ENCODE measurements around the gene EXOC1. TPM values are rescaled to one million over a fixed set of nuclear protein-coding genes. Genes with fewer than 3 reads are reported as not detected.

EXOC1 gene
- total RNA-seq, 1 experiment from 2014 or later = 17.6 TPM

DNA sequence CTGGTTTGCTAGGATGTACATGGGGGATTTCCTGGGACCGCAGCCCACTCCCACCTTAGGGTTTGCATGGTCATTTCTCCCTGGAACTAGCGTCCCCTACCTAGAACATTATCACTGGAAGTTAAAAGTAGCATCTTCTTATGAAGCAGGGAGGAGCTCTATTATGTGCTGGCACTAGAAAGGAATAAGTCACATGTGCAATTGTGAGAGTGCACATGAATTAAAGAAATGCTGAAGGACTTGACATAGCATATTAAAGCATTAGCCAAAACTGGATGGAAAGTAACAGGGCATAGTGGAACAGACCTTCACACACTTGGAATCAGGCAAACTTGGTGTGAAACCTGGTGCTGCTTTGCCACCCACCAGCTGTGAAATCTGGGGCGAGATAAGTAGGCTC lies 31.1 kb upstream of the EXOC1 start:
- POLR2A ChIA-PET = no interaction called here
- Histone ChIP-seq H3K4me2 (ENCODE audit: low read length) (no peak overlapping the region), H4K20me1 (ENCODE audit: insufficient read depth) (no peaks in the 10 kb centered on the region), H2AFZ (ENCODE audit: low read depth, low read length, poor library complexity, severe bottlenecking) (no peak overlapping the region), H3K79me2 (ENCODE audit: insufficient read depth, low read length) (no peaks in the 10 kb centered on the region), H3K27me3 (ENCODE audit: insufficient read depth, low read length) (no peaks in the 10 kb centered on the region), H3K9me3 (ENCODE audit: control insufficient read depth in 1 of 2, insufficient read depth in 1 of 2, low read depth in 1 of 2, low read length in 2 of 2) (no peaks in the 10 kb centered on the region), H3K27ac (ENCODE audit: low read depth, low read length) (no peak overlapping the region), H3K36me3 (ENCODE audit: control insufficient read depth in 1 of 2, insufficient read depth in 2 of 2, low read length in 2 of 2) (no peaks in the 10 kb centered on the region), H3K9ac (ENCODE audit: low read length) (no peak overlapping the region), H3K9me2 (ENCODE audit: insufficient read depth) (no peaks in the 10 kb centered on the region), H3K4me1 (ENCODE audit: control insufficient read depth in 1 of 2, insufficient read depth in 2 of 2, low read length in 2 of 2) (no peaks in the 10 kb centered on the region), H3K4me3 (replicated peaks in 1 of 2; ENCODE audit: low read depth in 1 of 2, low read length in 2 of 2) (no peak overlapping the region)
- TF ChIP-seq, protein P1, sequence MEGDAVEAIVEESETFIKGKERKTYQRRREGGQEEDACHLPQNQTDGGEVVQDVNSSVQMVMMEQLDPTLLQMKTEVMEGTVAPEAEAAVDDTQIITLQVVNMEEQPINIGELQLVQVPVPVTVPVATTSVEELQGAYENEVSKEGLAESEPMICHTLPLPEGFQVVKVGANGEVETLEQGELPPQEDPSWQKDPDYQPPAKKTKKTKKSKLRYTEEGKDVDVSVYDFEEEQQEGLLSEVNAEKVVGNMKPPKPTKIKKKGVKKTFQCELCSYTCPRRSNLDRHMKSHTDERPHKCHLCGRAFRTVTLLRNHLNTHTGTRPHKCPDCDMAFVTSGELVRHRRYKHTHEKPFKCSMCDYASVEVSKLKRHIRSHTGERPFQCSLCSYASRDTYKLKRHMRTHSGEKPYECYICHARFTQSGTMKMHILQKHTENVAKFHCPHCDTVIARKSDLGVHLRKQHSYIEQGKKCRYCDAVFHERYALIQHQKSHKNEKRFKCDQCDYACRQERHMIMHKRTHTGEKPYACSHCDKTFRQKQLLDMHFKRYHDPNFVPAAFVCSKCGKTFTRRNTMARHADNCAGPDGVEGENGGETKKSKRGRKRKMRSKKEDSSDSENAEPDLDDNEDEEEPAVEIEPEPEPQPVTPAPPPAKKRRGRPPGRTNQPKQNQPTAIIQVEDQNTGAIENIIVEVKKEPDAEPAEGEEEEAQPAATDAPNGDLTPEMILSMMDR (IDR thresholded peaks at IDR 0.05 in 2 of 3, conservative IDR thresholded peaks at IDR 0.05 in 1 of 3; ENCODE audit: borderline replicate concordance in 1 of 3, insufficient read depth in 1 of 3, low read depth in 2 of 3, low read length in 2 of 3) = no peak
- TF ChIP-seq POLR2AphosphoS5 (IDR thresholded peaks at IDR 0.05; ENCODE audit: low read depth, low read length) (no peak), EZH2 (IDR thresholded peaks at IDR 0.05) (no peak), ELF1 (IDR thresholded peaks at IDR 0.05; ENCODE audit: borderline replicate concordance, low read depth) (no peak), SRF (IDR thresholded peaks at IDR 0.05; ENCODE audit: low read depth) (no peak), YY1 (IDR thresholded peaks at IDR 0.05; ENCODE audit: extremely low read depth, insufficient replicate concordance, low read depth, low read length) (no peak), EGR1 (IDR thresholded peaks at IDR 0.05; ENCODE audit: low read depth) (no peak), JUND (IDR thresholded peaks at IDR 0.05) (no peak), SIN3A (IDR thresholded peaks at IDR 0.05; ENCODE audit: low read depth) (no peak), RAD21 (IDR thresholded peaks at IDR 0.05; ENCODE audit: low read depth) (no peak)
- TF ChIP-seq, protein P2, sequence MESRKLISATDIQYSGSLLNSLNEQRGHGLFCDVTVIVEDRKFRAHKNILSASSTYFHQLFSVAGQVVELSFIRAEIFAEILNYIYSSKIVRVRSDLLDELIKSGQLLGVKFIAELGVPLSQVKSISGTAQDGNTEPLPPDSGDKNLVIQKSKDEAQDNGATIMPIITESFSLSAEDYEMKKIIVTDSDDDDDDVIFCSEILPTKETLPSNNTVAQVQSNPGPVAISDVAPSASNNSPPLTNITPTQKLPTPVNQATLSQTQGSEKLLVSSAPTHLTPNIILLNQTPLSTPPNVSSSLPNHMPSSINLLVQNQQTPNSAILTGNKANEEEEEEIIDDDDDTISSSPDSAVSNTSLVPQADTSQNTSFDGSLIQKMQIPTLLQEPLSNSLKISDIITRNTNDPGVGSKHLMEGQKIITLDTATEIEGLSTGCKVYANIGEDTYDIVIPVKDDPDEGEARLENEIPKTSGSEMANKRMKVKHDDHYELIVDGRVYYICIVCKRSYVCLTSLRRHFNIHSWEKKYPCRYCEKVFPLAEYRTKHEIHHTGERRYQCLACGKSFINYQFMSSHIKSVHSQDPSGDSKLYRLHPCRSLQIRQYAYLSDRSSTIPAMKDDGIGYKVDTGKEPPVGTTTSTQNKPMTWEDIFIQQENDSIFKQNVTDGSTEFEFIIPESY (IDR thresholded peaks at IDR 0.05; ENCODE audit: extremely low read depth, insufficient replicate concordance, low read length) = no peak
- TF ChIP-seq, protein P3, sequence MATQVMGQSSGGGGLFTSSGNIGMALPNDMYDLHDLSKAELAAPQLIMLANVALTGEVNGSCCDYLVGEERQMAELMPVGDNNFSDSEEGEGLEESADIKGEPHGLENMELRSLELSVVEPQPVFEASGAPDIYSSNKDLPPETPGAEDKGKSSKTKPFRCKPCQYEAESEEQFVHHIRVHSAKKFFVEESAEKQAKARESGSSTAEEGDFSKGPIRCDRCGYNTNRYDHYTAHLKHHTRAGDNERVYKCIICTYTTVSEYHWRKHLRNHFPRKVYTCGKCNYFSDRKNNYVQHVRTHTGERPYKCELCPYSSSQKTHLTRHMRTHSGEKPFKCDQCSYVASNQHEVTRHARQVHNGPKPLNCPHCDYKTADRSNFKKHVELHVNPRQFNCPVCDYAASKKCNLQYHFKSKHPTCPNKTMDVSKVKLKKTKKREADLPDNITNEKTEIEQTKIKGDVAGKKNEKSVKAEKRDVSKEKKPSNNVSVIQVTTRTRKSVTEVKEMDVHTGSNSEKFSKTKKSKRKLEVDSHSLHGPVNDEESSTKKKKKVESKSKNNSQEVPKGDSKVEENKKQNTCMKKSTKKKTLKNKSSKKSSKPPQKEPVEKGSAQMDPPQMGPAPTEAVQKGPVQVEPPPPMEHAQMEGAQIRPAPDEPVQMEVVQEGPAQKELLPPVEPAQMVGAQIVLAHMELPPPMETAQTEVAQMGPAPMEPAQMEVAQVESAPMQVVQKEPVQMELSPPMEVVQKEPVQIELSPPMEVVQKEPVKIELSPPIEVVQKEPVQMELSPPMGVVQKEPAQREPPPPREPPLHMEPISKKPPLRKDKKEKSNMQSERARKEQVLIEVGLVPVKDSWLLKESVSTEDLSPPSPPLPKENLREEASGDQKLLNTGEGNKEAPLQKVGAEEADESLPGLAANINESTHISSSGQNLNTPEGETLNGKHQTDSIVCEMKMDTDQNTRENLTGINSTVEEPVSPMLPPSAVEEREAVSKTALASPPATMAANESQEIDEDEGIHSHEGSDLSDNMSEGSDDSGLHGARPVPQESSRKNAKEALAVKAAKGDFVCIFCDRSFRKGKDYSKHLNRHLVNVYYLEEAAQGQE (IDR thresholded peaks at IDR 0.05; ENCODE audit: low read depth) = no peak
- RAD21 ChIA-PET (ENCODE audit: low non-redundant PET in 1 of 2, low total read pairs in 2 of 2, uncharacterized antibody in 2 of 2, unreplicated experiment in 2 of 2) = no interaction called here
- ATAC-seq (no peak), DNase-seq (ENCODE audit: low read depth, low spot score) (no peak)
- BruUV-seq (replicated peaks) = no TSS peak
- CTCF ChIA-PET = no interaction called here
- intact Hi-C loops (cut with micrococcal nuclease) = no loop called here
